Upper lobe of left lung (tissue), 6 donors: ENCODE data around the gene KCNK13. TPM values are rescaled to one million over a fixed set of nuclear protein-coding genes. Genes with fewer than 3 reads are reported as not detected.

Experiments
- ATAC-seq, 2 donors: fragments of 200-7000 bp; cut with Tn5 transposase; one replicate each; pipeline ENCODE4 v1.9.1; 2022; ENCODE audit warnings: mild to moderate bottlenecking in 2 of 2, moderate library complexity in 2 of 2; ENCODE audit not compliant: low FRiP score in 2 of 2
- DNase-seq, 2 donors: peaks; one replicate each; pipeline ENCODE4 v3.0.0-alpha.2; 2019 to 2020
- H3K27ac ChIP-seq, 4 donors: fragments of 200-600 bp; sonication (generic); one replicate each; pipeline ENCODE4 v1.5.1; 2016 to 2019
- H3K27me3 ChIP-seq, 4 donors: fragments of 200-600 bp; sonication (generic); one replicate each; pipeline ENCODE4 v1.5.1; 2017 to 2019
- H3K36me3 ChIP-seq, 4 donors: fragments of 200-600 bp; sonication (generic); one replicate each; pipeline ENCODE4 v1.5.1; 2016 to 2019
- H3K4me1 ChIP-seq, 4 donors: fragments of 200-600 bp; sonication (generic); one replicate each; pipeline ENCODE4 v1.5.1; 2018 to 2019
- H3K4me3 ChIP-seq, 4 donors: fragments of 200-600 bp; sonication (generic); one replicate each; pipeline ENCODE4 v1.5.1; 2017 to 2019; ENCODE audit warnings: mild to moderate bottlenecking in 2 of 4, moderate library complexity in 1 of 4
- H3K9me3 ChIP-seq, 4 donors: fragments of 200-600 bp; sonication (generic); one replicate each; pipeline ENCODE4 v1.5.1; 2018 to 2019
- CTCF ChIP-seq, 6 experiments: fragments of 450-650 bp in 4 of 6; fragments of 200-600 bp in 2 of 6; sonication (generic) in 2 of 6; IDR thresholded peaks; one replicate each; pipeline ENCODE4 v1.5.1; 2016 to 2019; ENCODE audit warnings: antibody characterized with exemption in 6 of 6
- EP300 ChIP-seq, 4 donors: sonication (generic); formaldehyde crosslinking; IDR thresholded peaks; one replicate each; pipeline ENCODE4 v1.5.1; 2017; ENCODE audit warnings: antibody characterized with exemption in 4 of 4, control low read depth in 2 of 4
- POLR2A ChIP-seq, 4 donors: fragments of 450-650 bp; IDR thresholded peaks; one replicate each; pipeline ENCODE4 v1.5.1; 2016 to 2017; ENCODE audit warnings: antibody characterized with exemption in 4 of 4, mild to moderate bottlenecking in 2 of 4
- POLR2AphosphoS5 ChIP-seq, 2 donors: sonication (generic); formaldehyde crosslinking; IDR thresholded peaks; one replicate each; pipeline ENCODE4 v1.5.1; 2017; ENCODE audit warnings: antibody characterized with exemption in 2 of 2
- WGBS, 2 donors: methylation state at CpG; one replicate each; pipeline ENCODE4 v1.1.5; 2017 to 2018; 5-methylcytosine and 5-hydroxymethylcytosine counted together
- total RNA-seq, 6 donors: library from RNA; depleted of rRNA in 4 of 6; stranded (reverse); fragments of >200 nt in 4 of 6; gene quantifications; one replicate each; pipeline versions ENCODE4 v1.1.0 to v1.2.1, GENCODE V29; 2016 to 2021
- donor health status: DM: no; HTN: no; CAD: no; lungs with moderate emphysema.
- donor health status: DM: no; HTN: yes; CAD: no; lungs with severe emphysema.

KCNK13 gene
- total RNA-seq, 6 donors from 2014 or later: 0.22 to 3.0 (median 1.2) TPM; not detected in 2

GRCh38 chr14:90168425-90169105 lies 106.8 kb downstream of the KCNK13 start:
- Histone ChIP-seq H3K36me3 (no peaks in the 10 kb centered on the region), H3K9me3 (no peaks in the 10 kb centered on the region), H3K4me3 (no peak overlapping the region), H3K27me3 (no peaks in the 10 kb centered on the region), H3K27ac (no peak overlapping the region), H3K4me1 (no peaks in the 10 kb centered on the region)
- ATAC-seq (no peak), DNase-seq (no peak)
- no peak for TF ChIP-seq EP300 (IDR thresholded peaks at IDR 0.05)
- no peak for TF ChIP-seq POLR2AphosphoS5 (IDR thresholded peaks at IDR 0.05)
- TF ChIP-seq POLR2A (IDR thresholded peaks at IDR 0.05): no peak
- TF ChIP-seq CTCF (IDR thresholded peaks at IDR 0.05): no peak
- 45 to 66% methylated on average over 4 of the region's 4 CpGs for WGBS, 2 donors

GRCh38 chr14:90175631-90176030 lies 113.8 kb downstream of the KCNK13 start:
- Histone ChIP-seq H3K4me3 (no peak overlapping the region), H3K4me1 (no peaks in the 10 kb centered on the region), H3K27me3 (no peaks in the 10 kb centered on the region), H3K9me3 (no peaks in the 10 kb centered on the region), H3K27ac (no peak overlapping the region), H3K36me3 (no peaks in the 10 kb centered on the region)
- ATAC-seq (no peak), DNase-seq (no peak)
- TF ChIP-seq POLR2AphosphoS5 (IDR thresholded peaks at IDR 0.05): no peak
- no peak for TF ChIP-seq EP300 (IDR thresholded peaks at IDR 0.05)
- no peak for TF ChIP-seq CTCF (IDR thresholded peaks at IDR 0.05)
- TF ChIP-seq POLR2A (IDR thresholded peaks at IDR 0.05): no peak
- WGBS, 2 donors: 84 to 89% methylated on average over 3 of the region's 3 CpGs

- Histone ChIP-seq H3K27me3 (no peaks in the 10 kb centered on the region), H3K9me3 (no peaks in the 10 kb centered on the region), H3K27ac (no peak overlapping the region), H3K4me1 (no peaks in the 10 kb centered on the region), H3K4me3 (no peak overlapping the region), H3K36me3 (no peaks in the 10 kb centered on the region)
- TF ChIP-seq POLR2AphosphoS5 (IDR thresholded peaks at IDR 0.05): no peak
- TF ChIP-seq POLR2A (IDR thresholded peaks at IDR 0.05): no peak
- no peak for TF ChIP-seq EP300 (IDR thresholded peaks at IDR 0.05)
- no peak for TF ChIP-seq CTCF (IDR thresholded peaks at IDR 0.05)
- ATAC-seq (no peak), DNase-seq (no peak)
- WGBS, 2 donors: 89 to 90% methylated on average over 3 of the region's 3 CpGs
Observed at GRCh38 chr14:90177539-90178189, 115.9 kb downstream of the KCNK13 start.

- TF ChIP-seq POLR2A (IDR thresholded peaks at IDR 0.05): no peak
- ATAC-seq: no peak
- no peaks in the 10 kb centered on the region for H3K27me3 ChIP-seq
- H3K9me3 ChIP-seq: no peaks in the 10 kb centered on the region
- no peak overlapping the region for H3K27ac ChIP-seq
- H3K36me3 ChIP-seq: no peaks in the 10 kb centered on the region
- no peak overlapping the region for H3K4me3 ChIP-seq
- DNase-seq: no peak
- 73 to 88% methylated on average over 7 of the region's 7 CpGs for WGBS, 2 donors
- H3K4me1 ChIP-seq: no peaks in the 10 kb centered on the region
Observed at GRCh38 chr14:90179357-90179756, 117.6 kb downstream of the KCNK13 start.

- no peak overlapping the region for H3K4me3 ChIP-seq
- no peaks in the 10 kb centered on the region for H3K36me3 ChIP-seq
- TF ChIP-seq POLR2A (IDR thresholded peaks at IDR 0.05): no peak
- TF ChIP-seq EP300 (IDR thresholded peaks at IDR 0.05): no peak
- TF ChIP-seq POLR2AphosphoS5 (IDR thresholded peaks at IDR 0.05): no peak
- TF ChIP-seq CTCF (IDR thresholded peaks at IDR 0.05): no peak
- 80 to 86% methylated on average over 4 of the region's 4 CpGs for WGBS, 2 donors
- no peaks in the 10 kb centered on the region for H3K9me3 ChIP-seq
- H3K4me1 ChIP-seq: no peaks in the 10 kb centered on the region
- DNase-seq: no peak
- ATAC-seq: no peak
- H3K27ac ChIP-seq: no peak overlapping the region
- no peaks in the 10 kb centered on the region for H3K27me3 ChIP-seq
Observed at GRCh38 chr14:90179809-90180779, 118.3 kb downstream of the KCNK13 start.
